Stimulated activated CD8-positive, alpha-beta memory T cell treated with anti-CD3 and anti-CD28 coated beads, Interleukin-7, amount 100 ng/mL, for 48 hours (primary cell): Measurements from ENCODE around the gene RNF103.
A peak's percentile ranks its signal among the peaks of the same experiment; 100 is the strongest.

ENCODE experiments used
- DNase-seq, 2 donors: peaks; one replicate each; pipeline ENCODE4 v3.0.0-alpha.2; 2020; ENCODE audit warnings: low read depth in 1 of 2; ENCODE audit errors: extremely low read depth in 1 of 2

RNF103 gene

DNA sequence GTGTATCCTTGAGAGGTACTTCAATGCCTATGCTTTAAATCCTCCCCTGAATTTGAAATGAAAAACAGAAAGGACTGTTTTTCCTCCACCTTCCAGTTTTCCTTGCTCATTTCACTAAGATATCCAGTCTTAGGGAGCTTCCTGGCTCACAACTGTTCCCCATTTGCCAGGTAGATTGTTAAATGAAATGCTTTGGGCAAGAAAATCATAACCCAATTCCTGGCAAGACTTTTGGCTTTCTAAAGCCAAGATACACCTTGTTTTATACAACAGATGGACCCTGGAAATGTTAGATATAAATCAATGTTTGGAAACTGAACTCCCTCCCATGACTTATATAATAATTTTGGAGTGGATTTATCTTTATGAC, 56.9 kb downstream of the RNF103 start:
- DNase-seq, result no peak

DNA sequence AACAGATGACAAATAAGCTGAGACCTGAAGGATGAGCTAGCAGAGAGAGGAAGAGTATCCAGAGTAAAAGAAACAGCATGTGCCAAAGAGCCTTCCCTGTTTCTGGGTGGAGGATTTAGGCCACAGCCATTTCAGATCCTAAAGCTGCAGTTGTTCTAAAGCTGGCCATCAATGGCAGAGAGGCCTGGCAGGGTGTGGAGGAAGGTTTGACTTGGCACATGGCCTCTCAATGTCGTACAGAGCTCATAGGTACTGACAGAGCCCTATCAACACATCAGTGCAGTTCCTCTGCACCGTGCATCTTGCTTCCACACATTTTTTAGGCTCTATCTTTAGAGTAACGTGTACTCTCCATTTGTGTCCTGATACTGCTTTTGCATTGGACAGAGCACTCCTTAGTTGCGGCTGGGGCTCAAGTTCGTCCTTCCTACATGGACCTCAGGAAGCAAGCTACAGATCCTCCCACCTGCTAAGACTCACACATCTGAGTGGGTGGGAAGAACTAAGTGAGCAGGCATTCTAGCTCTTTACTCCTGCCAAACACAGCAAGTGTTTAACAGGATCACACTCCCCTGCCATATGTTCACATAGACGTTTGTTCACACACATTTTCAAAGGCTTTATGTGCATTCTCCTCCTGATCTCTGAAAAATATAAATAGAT, 57.4 kb downstream of the RNF103 start:
- DNase-seq, result no peak

DNA sequence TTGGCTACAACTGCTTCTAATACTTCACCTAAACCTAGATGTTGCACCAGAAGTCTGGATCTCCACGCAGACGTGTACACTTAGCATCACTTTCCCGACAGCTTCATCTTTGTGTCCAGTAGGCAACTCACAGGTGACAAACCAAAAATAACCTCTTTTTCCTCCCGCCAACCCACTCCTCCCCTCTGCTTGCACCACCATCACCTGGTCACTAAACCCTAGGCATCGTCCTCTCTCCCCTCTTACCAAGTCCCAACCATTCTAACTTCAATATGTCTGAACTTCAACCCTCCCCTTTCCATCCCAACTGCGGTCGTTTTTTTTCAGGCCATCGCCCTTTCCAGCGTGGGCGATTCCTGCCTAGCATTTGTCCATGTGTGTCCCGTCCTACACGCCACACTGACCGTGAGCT, 60.0 kb downstream of the RNF103 start:
- no peak for DNase-seq

DNA sequence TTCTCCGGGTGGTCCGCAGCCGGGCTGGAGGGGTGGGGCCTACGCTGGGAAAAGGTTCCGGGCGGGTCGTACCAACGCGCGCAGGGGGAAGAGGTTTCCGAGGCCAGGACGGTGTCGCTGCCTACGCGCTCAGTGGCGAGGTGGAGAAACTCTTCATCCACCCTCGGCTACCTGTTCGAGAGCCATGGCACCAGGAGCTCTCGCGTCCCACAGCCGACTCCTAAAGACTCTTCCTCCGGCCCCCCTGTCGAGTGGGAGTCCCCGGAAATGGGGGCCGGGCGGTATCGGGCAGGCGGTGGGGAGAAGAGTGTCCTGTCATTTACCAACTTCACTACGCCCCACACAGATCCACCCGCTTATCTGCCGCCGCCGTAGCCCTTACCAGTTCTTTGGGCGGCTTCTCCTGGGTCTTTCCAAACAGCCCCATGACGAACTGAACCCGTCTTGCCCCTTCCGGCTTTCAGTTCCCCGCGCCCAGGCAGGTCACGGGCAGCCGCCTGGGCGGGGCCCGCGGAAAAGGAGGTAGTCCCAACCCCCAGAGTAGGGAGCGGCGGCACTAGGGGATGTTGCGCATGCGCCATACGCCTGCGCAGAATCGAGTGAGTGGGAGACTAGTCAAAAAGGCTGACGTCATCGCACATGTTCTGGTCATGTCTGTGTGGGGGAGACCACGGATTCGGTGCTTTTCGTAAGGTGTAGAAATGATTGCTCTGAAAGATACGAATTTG, 60.6 kb downstream of the RNF103 start, which contains the start of gene CHMP3:
CHMP3 (minus strand) TSS at position 522 of the 728 bp plus-strand sequence; CDS start at position 427, 95 bp downstream.
- DNase-seq, result peak; percentile 94 to 95

DNA sequence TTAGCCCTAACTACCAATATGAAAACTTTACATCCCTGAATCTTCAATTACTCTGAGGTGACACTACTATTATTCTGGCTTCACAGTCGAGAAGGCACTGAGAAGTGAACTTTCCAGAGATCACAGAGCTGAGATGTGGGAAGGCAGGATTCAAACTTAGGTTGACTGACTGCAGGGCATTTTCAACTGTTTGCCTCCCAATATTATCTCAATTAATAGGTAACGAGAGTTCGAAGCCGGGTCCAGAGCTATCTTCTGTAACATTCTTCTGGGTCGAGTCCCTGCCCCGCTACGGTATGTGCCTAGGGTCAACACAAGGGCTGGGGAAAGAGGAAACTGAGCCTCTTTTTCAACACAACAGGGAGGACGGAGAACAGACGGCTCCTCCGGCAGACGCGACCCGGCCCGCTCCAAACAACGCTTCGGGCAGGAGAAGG, 61.2 kb downstream of the RNF103 start:
- no peak for DNase-seq

DNA sequence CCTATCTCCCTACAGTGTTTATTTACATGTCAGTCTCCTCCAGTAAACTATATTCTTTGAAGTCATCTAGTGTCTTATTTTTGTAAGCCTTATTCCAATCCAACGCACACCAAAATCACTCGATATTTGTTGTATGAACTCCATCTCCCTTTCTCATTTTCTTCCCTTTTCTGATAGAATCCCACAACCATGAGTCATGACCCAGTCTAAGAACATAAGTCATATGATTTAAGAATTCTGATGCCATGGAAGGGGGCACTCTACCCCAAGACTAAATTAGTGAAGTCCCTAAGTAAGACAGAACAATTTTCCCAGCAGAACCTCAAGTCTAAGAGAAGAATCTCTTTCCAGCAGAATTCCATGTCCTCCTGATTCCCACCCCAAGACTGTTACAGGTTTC, 65.8 kb downstream of the RNF103 start:
- DNase-seq, result no peak

DNA sequence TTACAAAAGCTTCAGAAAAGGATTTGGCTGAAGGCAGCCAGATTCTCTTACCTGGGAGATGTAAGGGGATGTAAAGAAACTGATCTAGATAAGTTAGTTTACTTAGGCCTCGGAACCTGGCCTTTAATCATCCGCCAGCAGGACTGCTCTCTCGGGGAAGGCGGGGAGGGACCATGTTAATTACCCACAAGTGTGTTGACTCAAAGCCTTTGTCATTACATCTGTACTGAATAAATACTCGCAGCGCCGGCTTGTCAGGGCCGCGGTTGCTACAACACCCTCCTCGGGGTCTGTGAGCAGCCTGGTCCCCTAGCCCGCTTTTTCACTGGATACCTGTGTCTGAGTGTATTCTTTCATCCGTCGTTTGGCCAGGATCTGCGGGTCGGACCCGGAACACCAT, 67.2 kb downstream of the RNF103 start:
- DNase-seq, result no peak
